Central memory CD8-positive, alpha-beta T cell (primary cell): ENCODE results near the gene TCP11X2.
A peak's percentile ranks its signal among the peaks of the same experiment; 100 is the strongest.
"Not testable (repeated sequence)": the region's sequence is repeated elsewhere in the genome, so short reads cannot be mapped to it uniquely, and the experiment has no call there.

Source experiments
- ATAC-seq: fragments of 150-1000 bp; cut with Tn5 transposase; replicated peaks from 2 replicates; pipeline ENCODE4 v1.10.0; 2022; ENCODE audit warnings: mild to moderate bottlenecking, moderate FRiP score, moderate number of reproducible peaks; ENCODE audit not compliant: poor library complexity, severe bottlenecking; ENCODE audit errors: extremely low read depth
- DNase-seq, 2 donors: peaks; one replicate each; pipeline ENCODE4 v3.0.0; 2021; ENCODE audit warnings: low spot score in 2 of 2
- H3K27ac Mint-ChIP-seq: one replicate; pipeline ENCODE4 v1.8.0; 2022; ENCODE audit warnings: low read depth, mild to moderate bottlenecking, moderate library complexity, mixed read lengths
- H3K27me3 Mint-ChIP-seq: one replicate; pipeline ENCODE4 v1.8.0; 2022; ENCODE audit warnings: mixed read lengths
- H3K36me3 Mint-ChIP-seq: one replicate; pipeline ENCODE4 v1.8.0; 2022; ENCODE audit warnings: mild to moderate bottlenecking, moderate library complexity, mixed read lengths; ENCODE audit not compliant: insufficient read depth
- H3K4me1 Mint-ChIP-seq: one replicate; pipeline ENCODE4 v1.8.0; 2022; ENCODE audit warnings: mixed read lengths
- H3K4me3 Mint-ChIP-seq: one replicate; pipeline ENCODE4 v1.8.0; 2022; ENCODE audit warnings: mild to moderate bottlenecking, moderate library complexity, mixed read lengths
- H3K9me3 Mint-ChIP-seq: one replicate; pipeline ENCODE4 v1.8.0; 2022; ENCODE audit warnings: mixed read lengths

TCP11X2 gene

DNA sequence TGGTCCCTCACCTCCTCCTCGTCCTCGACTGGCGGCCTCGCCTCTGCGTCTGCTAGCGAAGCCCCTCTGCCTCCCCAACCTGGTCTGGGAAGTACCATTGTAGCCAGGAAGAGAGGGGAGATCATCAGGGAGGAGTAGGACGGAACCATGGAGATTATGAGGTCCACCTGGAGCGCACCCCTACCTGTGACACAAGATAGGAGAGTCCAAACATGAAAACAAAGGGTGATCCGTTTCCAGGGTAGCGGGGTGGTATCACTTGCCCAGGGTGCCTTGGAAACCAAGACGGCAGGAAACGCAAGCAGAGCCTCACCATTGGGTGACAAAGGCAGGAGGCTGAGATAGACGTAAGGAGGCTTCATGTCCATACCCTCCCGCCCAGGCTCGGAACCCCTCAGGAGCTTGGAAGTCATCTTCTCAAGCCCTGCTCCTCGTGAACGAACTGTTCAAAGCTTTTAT is at the start of gene TCP11X2:
TSS of gene TCP11X2 (minus strand) at position 51 of the 459 bp plus-strand sequence.
- not testable (repeated sequence) for H3K27me3 Mint-ChIP-seq, ATAC-seq, H3K4me1 Mint-ChIP-seq, DNase-seq, H3K9me3 Mint-ChIP-seq, H3K36me3 Mint-ChIP-seq, H3K27ac Mint-ChIP-seq, H3K4me3 Mint-ChIP-seq

DNA sequence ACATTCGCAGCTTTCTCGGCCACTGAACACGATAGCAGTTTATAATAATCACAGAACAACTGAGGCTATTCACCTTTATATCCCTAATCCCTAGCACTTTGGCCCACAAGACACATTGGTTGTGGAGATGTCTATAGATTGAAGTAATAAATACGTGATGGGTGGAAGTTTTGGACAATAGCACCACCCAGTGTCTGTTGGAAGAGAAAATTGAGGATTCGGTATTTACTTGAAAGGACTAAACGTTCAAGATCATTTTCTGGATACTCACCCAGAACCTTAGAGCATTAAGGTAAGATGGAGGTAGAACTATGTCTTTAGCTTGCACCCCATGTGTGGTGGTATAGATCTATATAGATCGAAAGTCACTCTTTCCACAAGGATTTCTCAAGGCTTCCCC is 45.7 kb upstream of the TCP11X2 start:
- no peaks in the 10 kb centered on the region for H3K9me3 Mint-ChIP-seq
- ATAC-seq (no peak), DNase-seq (no peak)
- no peaks in the 10 kb centered on the region for H3K4me1 Mint-ChIP-seq
- peaks cover 1% of the 10 kb centered on the region for H3K36me3 Mint-ChIP-seq
- peaks cover 35% of the 10 kb centered on the region for H3K27me3 Mint-ChIP-seq
- H3K4me3 Mint-ChIP-seq, result no peak overlapping the region
- no peak overlapping the region for H3K27ac Mint-ChIP-seq

DNA sequence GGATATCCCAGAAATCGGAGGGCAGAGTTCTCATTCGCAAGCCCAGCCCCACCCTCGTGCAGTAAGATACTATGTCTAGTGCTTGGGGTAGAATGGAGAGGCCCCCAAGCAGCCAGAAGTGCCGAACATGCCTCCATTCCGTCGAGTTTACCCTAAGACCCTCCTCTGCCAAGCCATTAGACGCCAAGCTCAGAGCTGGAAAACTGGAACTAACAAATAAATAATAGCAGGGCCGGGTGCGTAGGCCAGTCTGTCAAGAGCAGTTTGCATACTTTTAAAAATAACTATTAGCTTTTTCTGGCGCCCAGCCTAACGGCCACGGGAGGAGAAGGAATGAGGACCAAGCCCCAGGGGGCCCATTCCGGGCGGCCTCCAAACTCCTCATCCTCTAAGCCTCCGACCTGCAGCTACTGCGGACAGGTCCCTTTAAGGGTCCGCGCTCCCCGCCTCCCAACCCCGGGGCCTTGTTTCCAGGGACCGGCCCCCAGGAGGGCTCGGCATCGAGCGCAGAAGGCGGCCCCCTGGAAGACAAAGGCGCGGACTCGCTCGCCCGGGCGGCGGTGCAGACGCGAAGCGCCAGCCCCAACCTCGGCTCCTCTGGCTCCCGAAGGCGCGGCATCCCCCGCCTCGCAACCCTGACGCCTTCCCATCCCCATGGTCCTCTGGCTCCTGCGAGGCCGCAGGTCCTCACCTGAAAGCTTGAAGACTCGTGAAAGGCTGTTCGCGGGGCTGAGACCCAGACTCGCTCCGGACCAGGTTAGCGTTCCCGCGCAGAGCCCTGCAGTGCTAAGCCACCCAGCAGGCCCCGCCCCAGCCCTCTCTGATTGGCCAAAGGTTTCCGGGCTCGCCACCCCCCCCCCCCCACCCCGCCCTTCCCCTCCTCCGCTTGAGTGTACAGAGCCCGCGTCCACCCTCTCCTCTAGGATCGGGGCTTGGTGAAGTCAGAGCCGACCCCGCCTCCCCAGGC is 44.6 kb upstream of the TCP11X2 start, which contains the start of gene TMSB15A:
TSS of gene TMSB15A (minus strand) at position 765 of the 967 bp plus-strand sequence.
- no peaks in the 10 kb centered on the region for H3K9me3 Mint-ChIP-seq
- DNase-seq (no peak), ATAC-seq (no peak)
- H3K27ac Mint-ChIP-seq, result no peak within 1 kb of the TSS
- H3K4me3 Mint-ChIP-seq, result peak within 1 kb of the TSS; percentile 61
- H3K4me1 Mint-ChIP-seq, result no peaks in the 10 kb centered on the region
- peaks cover 1% of the 10 kb centered on the region for H3K36me3 Mint-ChIP-seq
- H3K27me3 Mint-ChIP-seq, result peaks cover 35% of the 10 kb centered on the region

DNA sequence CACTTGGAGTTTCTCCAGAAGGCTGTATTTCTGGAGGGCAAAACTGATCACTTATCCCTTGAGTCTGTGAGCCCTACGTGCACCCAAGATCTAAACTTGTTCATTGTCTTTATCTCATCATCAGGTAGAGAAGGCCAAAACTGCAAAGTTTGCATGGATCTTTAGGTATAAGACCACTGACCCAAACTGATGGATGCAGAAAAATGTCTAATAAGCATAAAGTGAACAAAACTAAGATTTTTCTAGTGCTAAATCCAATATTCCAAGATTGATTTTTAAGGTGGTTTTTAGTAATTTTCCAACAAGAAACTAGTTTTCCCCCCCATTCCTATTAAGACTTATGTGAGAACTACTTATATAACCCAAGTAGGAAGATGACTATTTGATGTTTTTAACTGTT is 42.9 kb upstream of the TCP11X2 start:
- ATAC-seq, result no peak
- Mint-ChIP-seq H3K4me1 (no peaks in the 10 kb centered on the region), H3K9me3 (no peaks in the 10 kb centered on the region), H3K4me3 (no peak overlapping the region), H3K27me3 (peaks cover 35% of the 10 kb centered on the region), H3K36me3 (peaks cover 1% of the 10 kb centered on the region), H3K27ac (no peak overlapping the region)
- DNase-seq, result no peak

DNA sequence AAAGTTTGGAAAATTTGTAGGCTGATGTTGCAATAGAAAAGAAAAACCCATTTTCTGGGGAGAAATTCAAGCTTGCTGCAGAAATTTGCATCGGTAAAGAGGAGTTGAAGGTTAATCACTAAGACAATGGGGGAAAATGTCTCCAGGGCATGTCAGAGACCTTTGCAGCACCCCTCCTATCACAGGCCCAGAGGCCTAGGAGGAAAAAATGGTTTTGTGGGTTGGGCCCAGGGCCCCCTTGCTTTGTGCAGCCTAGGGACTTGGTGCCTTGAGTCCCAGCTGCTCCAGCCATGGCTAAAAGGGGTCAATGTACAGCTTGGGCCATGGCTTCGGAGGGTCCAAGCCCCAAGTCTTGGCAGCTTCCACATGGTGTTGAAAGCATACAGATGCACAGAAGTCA is 27.1 kb upstream of the TCP11X2 start:
- no peak overlapping the region for H3K4me3 Mint-ChIP-seq
- H3K9me3 Mint-ChIP-seq, result no peaks in the 10 kb centered on the region
- DNase-seq (no peak), ATAC-seq (no peak)
- H3K36me3 Mint-ChIP-seq, result no peaks in the 10 kb centered on the region
- no peaks in the 10 kb centered on the region for H3K4me1 Mint-ChIP-seq
- no peak overlapping the region for H3K27ac Mint-ChIP-seq
- H3K27me3 Mint-ChIP-seq, result no peaks in the 10 kb centered on the region

DNA sequence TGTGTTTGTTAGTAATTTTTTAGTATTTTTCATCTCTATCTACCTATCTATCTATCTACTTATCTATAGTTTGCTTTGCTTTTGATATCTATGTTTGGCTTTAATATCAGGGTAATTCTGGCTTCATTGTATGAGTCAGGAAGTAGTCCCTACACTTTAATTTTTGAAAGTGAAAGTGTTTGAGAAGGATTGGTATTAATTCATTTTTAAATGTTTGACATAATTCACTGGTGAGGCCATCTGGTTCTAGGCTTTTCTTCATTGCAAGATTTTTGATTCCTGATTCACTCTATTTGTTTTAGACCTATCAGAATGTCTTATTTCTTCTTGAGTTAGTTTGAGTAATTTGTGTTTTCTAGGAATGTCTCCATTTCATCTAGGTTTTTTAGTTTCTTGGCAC is 20.2 kb upstream of the TCP11X2 start:
- DNase-seq, result no peak
- no peak overlapping the region for H3K4me3 Mint-ChIP-seq
- no peak overlapping the region for H3K27ac Mint-ChIP-seq
- H3K9me3 Mint-ChIP-seq, result no peaks in the 10 kb centered on the region
- no peak for ATAC-seq
- H3K36me3 Mint-ChIP-seq, result no peaks in the 10 kb centered on the region
- H3K27me3 Mint-ChIP-seq, result no peaks in the 10 kb centered on the region
- H3K4me1 Mint-ChIP-seq, result no peaks in the 10 kb centered on the region

DNA sequence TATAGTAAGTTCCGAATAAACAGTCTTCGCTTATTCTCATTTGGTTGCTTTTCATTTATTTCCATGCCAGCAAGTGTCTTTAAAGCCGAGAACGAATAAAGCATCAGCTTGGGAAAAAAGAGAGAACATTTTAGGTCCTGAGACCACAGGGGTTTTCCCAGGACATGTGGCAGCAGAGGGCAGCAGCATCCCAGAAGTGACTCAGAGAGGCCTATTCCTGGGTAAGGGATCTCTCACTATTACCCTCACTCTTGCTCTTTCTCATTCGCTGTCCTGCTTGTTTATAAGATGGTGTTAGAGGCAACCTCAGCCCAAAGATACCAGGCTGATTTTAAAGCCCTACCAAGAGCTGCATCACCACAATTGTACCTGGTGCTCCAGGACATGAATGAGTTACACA is 7.2 kb upstream of the TCP11X2 start:
- H3K36me3 Mint-ChIP-seq, H3K27ac Mint-ChIP-seq, H3K27me3 Mint-ChIP-seq, H3K4me1 Mint-ChIP-seq, DNase-seq, H3K4me3 Mint-ChIP-seq, H3K9me3 Mint-ChIP-seq, ATAC-seq: not testable (repeated sequence)

DNA sequence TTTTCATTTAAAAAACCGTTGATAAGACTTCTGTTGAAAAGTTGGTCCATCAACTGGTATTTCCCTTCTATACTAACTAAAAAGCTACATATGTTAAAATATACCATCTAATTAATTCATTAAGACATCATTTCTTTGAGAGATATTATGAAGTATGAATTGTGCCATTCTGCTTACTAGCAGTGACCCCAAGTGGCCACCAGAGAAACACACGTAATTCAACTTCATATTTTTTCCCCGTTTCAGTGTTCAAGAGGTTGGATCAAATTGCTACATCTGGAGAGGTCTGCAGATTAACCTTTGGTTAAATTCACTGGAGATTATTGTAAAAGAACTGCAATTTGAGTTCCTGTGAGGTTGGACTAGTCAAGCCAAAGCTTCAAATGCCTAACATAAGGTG is 1.4 kb downstream of the TCP11X2 start:
- H3K4me1 Mint-ChIP-seq, ATAC-seq, H3K27me3 Mint-ChIP-seq, DNase-seq, H3K27ac Mint-ChIP-seq, H3K36me3 Mint-ChIP-seq, H3K9me3 Mint-ChIP-seq, H3K4me3 Mint-ChIP-seq: not testable (repeated sequence)

DNA sequence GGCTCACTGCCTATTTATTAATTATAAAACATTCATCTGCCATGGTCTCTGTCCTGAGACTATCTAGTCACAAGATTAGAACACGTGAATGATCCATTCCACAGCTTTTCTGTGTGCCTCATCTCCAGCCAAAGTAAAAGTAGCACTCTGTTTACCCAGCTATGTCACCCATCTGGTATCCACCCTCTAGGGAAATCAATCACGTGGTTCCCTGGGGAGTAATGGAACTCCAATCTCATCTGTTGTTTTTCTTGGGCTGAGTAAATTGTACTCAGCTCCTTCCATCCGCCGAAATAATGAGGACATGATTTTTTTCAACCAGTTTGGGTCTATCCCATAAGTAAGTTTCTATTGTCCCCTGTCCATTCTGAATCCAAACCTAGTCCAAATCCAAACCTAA is 13.0 kb downstream of the TCP11X2 start:
- H3K4me3 Mint-ChIP-seq, H3K27ac Mint-ChIP-seq, H3K4me1 Mint-ChIP-seq, H3K9me3 Mint-ChIP-seq, H3K27me3 Mint-ChIP-seq, H3K36me3 Mint-ChIP-seq, ATAC-seq, DNase-seq: not testable (repeated sequence)

DNA sequence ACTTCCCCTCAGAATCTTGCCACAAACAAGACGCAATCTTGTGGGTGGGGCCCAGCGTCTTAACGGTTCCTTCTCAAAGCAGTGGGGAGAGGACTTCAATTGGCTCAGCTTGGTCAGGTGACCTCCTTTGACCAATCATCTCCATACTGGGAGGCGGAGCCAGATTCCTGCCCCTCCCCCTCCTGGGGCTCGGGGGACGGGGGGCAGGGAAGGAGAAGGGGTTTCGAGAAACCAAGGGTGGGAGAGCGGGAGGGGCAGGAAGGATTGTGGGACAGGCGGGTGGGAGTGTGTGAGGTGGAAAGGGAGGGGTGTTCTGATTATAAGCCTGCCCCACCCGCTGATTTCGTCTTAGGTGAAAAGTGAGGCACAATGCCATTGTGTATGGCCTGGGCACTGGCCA is 31.7 kb downstream of the TCP11X2 start, which contains the start of gene NXF2B:
TSS of gene NXF2B (minus strand) at position 101 of the 400 bp plus-strand sequence. CDS start 59,972 bp downstream, outside the sequence.
- H3K36me3 Mint-ChIP-seq, H3K27me3 Mint-ChIP-seq, ATAC-seq, H3K4me1 Mint-ChIP-seq, H3K4me3 Mint-ChIP-seq, H3K27ac Mint-ChIP-seq, H3K9me3 Mint-ChIP-seq, DNase-seq: not testable (repeated sequence)

DNA sequence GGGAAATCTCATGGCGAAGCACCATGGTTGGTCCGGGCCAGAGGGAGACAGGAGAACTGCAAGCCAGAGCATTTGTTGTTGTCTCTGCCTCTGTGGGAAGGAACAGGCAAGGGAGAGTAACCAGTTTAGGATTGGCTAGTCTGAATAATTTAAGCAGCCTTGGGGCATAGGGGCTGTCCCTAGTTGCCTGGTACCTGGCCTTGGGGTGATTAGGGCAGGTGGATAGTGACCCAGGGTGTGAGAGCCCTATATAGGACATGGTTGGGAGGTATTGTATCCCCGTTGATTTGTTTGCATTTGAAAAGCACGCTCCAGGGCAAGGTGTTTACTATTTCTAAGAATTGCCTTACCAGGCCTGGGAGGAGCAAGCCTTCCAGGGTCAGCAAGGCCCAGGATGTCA is 57.1 kb downstream of the TCP11X2 start:
- H3K27me3 Mint-ChIP-seq, H3K36me3 Mint-ChIP-seq, DNase-seq, H3K27ac Mint-ChIP-seq, H3K4me1 Mint-ChIP-seq, H3K4me3 Mint-ChIP-seq, ATAC-seq, H3K9me3 Mint-ChIP-seq: not testable (repeated sequence)
